DND-41 (cell line): ENCODE results near the gene ANKMY1.

Experiments
- EZH2 ChIP-seq: IDR thresholded peaks from 3 replicates; pipeline ENCODE4 v1.6.1; 2012; ENCODE audit warnings: borderline replicate concordance, low read depth, mild to moderate bottlenecking, moderate library complexity, low read length, inconsistent platforms; ENCODE audit not compliant: severe bottlenecking
- TF ChIP-seq, protein P1 (sequence below): IDR thresholded peaks from 2 replicates; pipeline ENCODE4 v1.5.1; 2012; ENCODE audit warnings: borderline replicate concordance, low read length, moderate library complexity, mild to moderate bottlenecking; ENCODE audit not compliant: poor library complexity, severe bottlenecking; ENCODE audit errors: extremely low read depth

DNA sequence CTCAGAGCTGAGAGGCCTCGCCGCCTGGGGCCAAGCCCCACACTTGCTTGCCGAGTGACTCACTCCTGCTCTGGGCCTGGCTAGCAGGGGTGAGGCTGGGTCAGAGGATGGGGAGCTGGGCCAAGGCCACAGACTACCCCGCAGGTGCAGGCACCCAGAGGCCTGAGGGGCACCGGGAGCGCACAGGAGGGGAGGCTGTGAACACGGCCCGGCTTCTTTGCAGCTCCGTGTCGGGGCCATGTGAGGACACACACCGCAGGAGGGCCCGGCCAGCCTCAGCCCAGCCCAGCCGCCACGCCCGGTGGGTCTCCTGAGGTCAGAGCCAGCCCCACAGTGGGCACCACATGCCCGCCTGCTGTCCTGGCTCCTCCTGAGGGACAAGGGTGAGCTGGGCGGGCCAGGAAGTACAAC, 113.9 kb downstream of the ANKMY1 start:
- TF ChIP-seq, protein P1, sequence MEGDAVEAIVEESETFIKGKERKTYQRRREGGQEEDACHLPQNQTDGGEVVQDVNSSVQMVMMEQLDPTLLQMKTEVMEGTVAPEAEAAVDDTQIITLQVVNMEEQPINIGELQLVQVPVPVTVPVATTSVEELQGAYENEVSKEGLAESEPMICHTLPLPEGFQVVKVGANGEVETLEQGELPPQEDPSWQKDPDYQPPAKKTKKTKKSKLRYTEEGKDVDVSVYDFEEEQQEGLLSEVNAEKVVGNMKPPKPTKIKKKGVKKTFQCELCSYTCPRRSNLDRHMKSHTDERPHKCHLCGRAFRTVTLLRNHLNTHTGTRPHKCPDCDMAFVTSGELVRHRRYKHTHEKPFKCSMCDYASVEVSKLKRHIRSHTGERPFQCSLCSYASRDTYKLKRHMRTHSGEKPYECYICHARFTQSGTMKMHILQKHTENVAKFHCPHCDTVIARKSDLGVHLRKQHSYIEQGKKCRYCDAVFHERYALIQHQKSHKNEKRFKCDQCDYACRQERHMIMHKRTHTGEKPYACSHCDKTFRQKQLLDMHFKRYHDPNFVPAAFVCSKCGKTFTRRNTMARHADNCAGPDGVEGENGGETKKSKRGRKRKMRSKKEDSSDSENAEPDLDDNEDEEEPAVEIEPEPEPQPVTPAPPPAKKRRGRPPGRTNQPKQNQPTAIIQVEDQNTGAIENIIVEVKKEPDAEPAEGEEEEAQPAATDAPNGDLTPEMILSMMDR, result no peak
- TF ChIP-seq EZH2, result no peak
